ENCODE data around the gene PNO1. TPM values are rescaled to one million over a fixed set of nuclear protein-coding genes. Genes with fewer than 3 reads are reported as not detected.

Gene PNO1
- total and polyA plus RNA-seq, 2 donors (not counting 3 experiments of a cell fraction or from before 2014, with no cell fraction given), result 9.4 to 25.6 TPM

- Histone ChIP-seq H3K9ac (replicated peaks; ENCODE audit: extremely low read depth, insufficient read depth, low read length) (no peak overlapping the region), H3K4me2 (ENCODE audit: insufficient read depth, low read length) (peak overlapping the region; percentile 23)
Observed at GRCh38 chr2:68122680-68122964, 35.1 kb upstream of the PNO1 start.

More at GRCh38 chr2:68122680-68122964, 35.1 kb upstream of the PNO1 start:
- no TSS peak for BruUV-seq (replicated peaks)
- H3K4me3 ChIP-seq (replicated peaks in 1 of 3; ENCODE audit: insufficient read depth in 1 of 3, low read depth in 1 of 3, low read length in 3 of 3), result peak overlapping the region in 1 of 3 experiments; percentile 22
- no peaks in the 10 kb centered on the region for H3K36me3 ChIP-seq (ENCODE audit: control insufficient read depth in 2 of 2, extremely low read depth in 1 of 2, insufficient read depth in 2 of 2, low read length in 2 of 2)
- intact Hi-C loops (cut with micrococcal nuclease), result loop anchor here (1.0 to 2.0 kb wide), 7 partner anchors 35 to 319 kb away; partner anchors contain the start of genes PNO1 and PPP3R1
- POLR2A ChIA-PET, result no interaction called here
- no peaks in the 10 kb centered on the region for H3K9me3 ChIP-seq (replicated peaks; ENCODE audit: control insufficient read depth, insufficient read depth, low read length)
- peak overlapping the region; percentile 22 for H2AFZ ChIP-seq (ENCODE audit: low read depth, low read length)
- no peaks in the 10 kb centered on the region for H3K9me1 ChIP-seq (replicated peaks; ENCODE audit: control insufficient read depth, extremely low read depth, insufficient read depth, low read length)
- H3K4me1 ChIP-seq (ENCODE audit: control insufficient read depth, extremely low read depth, insufficient read depth, low read length), result peaks cover 3% of the 10 kb centered on the region
- FAIRE-seq (no peak), DNase-seq (ENCODE audit: low read depth, low spot score) (no peak)
- CTCF ChIA-PET, result interaction anchor here (0.7 to 5.3 kb wide), 37 partner anchors 9 to 341 kb away, joined by 3 to 153 read pairs (median 5); partner anchors contain the start of genes C1D, CNRIP1, PNO1 and PPP3R1
- H4K20me1 ChIP-seq (replicated peaks; ENCODE audit: control insufficient read depth, extremely low read depth, insufficient read depth, low read length), result no peaks in the 10 kb centered on the region
- no peaks in the 10 kb centered on the region for H3K79me2 ChIP-seq (ENCODE audit: control insufficient read depth, insufficient read depth, low read length)
- no peak overlapping the region for H3K27ac ChIP-seq (ENCODE audit: insufficient read depth, low read depth, low read length)
- dilution Hi-C loops (cut with MboI; ENCODE audit: extremely low pct_ligation_motif_present, low sequenced_read_pairs), result no loop called here
- TF ChIP-seq FOS (IDR thresholded peaks at IDR 0.05; ENCODE audit: borderline replicate concordance, insufficient read depth, low read length), result no peak
- no peak for TF ChIP-seq JUN (IDR thresholded peaks at IDR 0.05; ENCODE audit: borderline replicate concordance, insufficient read depth, insufficient read length, low read depth)
- no peak for TF ChIP-seq MYC (IDR thresholded peaks at IDR 0.05; ENCODE audit: low read depth, low read length)
- no peak for TF ChIP-seq CTCF (IDR thresholded peaks at IDR 0.05; ENCODE audit: extremely low read depth in 1 of 2, insufficient read depth in 1 of 2, low read depth in 1 of 2, low read length in 2 of 2)
- no peak for TF ChIP-seq POLR2A (IDR thresholded peaks at IDR 0.05; ENCODE audit: low read depth, low read length)
- no peak for TF ChIP-seq EZH2 (IDR thresholded peaks at IDR 0.05; ENCODE audit: borderline replicate concordance, low read depth, low read length, severe bottlenecking)
- no peak for TF ChIP-seq GATA2 (IDR thresholded peaks at IDR 0.05; ENCODE audit: insufficient read depth, insufficient read length, low read depth, low read length)
- TF ChIP-seq POLR2AphosphoS5 (IDR thresholded peaks at IDR 0.05; ENCODE audit: insufficient read depth, low read depth, low read length), result no peak
- no peak for TF ChIP-seq MAX (IDR thresholded peaks at IDR 0.05; ENCODE audit: insufficient read depth, insufficient read length)
- peaks cover 0 to 2% of the 10 kb centered on the region in 2 experiments for H3K27me3 ChIP-seq (ENCODE audit: control insufficient read depth in 2 of 2, insufficient read depth in 2 of 2, low read length in 2 of 2)
